Mesendoderm (in vitro differentiated cells): Measurements from ENCODE around the gene CAMK1G.

Experiments used
- DNase-seq: peaks from one replicate; pipeline ENCODE4 v3.0.0; 2013
- H2AK5ac ChIP-seq: 2 replicates; pipeline ENCODE4 v1.6.1; 2013; ENCODE audit warnings: low read length, inconsistent platforms
- H2BK120ac ChIP-seq: 2 replicates; pipeline ENCODE4 v1.6.1; 2013; ENCODE audit warnings: low read depth, mild to moderate bottlenecking, low read length, moderate library complexity, mixed read lengths
- H2BK15ac ChIP-seq: replicated peaks from 2 replicates; pipeline ENCODE4 v1.6.1; 2013; ENCODE audit warnings: low read depth, mild to moderate bottlenecking, moderate library complexity
- H2BK5ac ChIP-seq: 2 replicates; pipeline ENCODE4 v1.6.1; 2013; ENCODE audit warnings: low read length, inconsistent platforms
- H3K18ac ChIP-seq: 2 replicates; pipeline ENCODE4 v1.6.1; 2013; ENCODE audit warnings: mild to moderate bottlenecking, low read length, mixed read lengths
- H3K23ac ChIP-seq: one replicate; pipeline ENCODE4 v1.6.1; 2013; ENCODE audit warnings: low read length
- H3K27ac ChIP-seq: 2 replicates; pipeline ENCODE4 v1.5.1; 2013; ENCODE audit warnings: low read depth, mild to moderate bottlenecking, inconsistent platforms, low read length, moderate library complexity
- H3K27me3 ChIP-seq: 2 replicates; pipeline ENCODE4 v1.6.1; 2013; ENCODE audit warnings: low read length, control low read depth, mild to moderate bottlenecking, inconsistent platforms; ENCODE audit not compliant: insufficient read depth, poor library complexity
- H3K36me3 ChIP-seq: 2 replicates; pipeline ENCODE4 v1.6.1; 2013; ENCODE audit warnings: low read length, inconsistent platforms; ENCODE audit not compliant: control insufficient read depth, insufficient read depth
- H3K4ac ChIP-seq: one replicate; pipeline ENCODE4 v1.6.1; 2013; ENCODE audit warnings: low read depth, mild to moderate bottlenecking, low read length, moderate library complexity
- H3K4me1 ChIP-seq: 2 replicates; pipeline ENCODE4 v1.6.1; 2013; ENCODE audit warnings: low read depth, low read length, inconsistent platforms; ENCODE audit not compliant: control insufficient read depth
- H3K4me2 ChIP-seq: 2 replicates; pipeline ENCODE4 v1.6.1; 2013; ENCODE audit warnings: low read length
- H3K4me3 ChIP-seq: 2 replicates; pipeline ENCODE4 v1.5.1; 2013; ENCODE audit warnings: mild to moderate bottlenecking, low read length
- H3K56ac ChIP-seq: one replicate; pipeline ENCODE4 v1.6.1; 2013; ENCODE audit warnings: low read length
- H3K79me1 ChIP-seq: 2 replicates; pipeline ENCODE4 v1.6.1; 2013; ENCODE audit warnings: low read length, inconsistent platforms
- H3K79me2 ChIP-seq: 2 replicates; pipeline ENCODE4 v1.6.1; 2013; ENCODE audit warnings: mild to moderate bottlenecking, low read length; ENCODE audit not compliant: control insufficient read depth, insufficient read depth
- H3K9ac ChIP-seq: 2 replicates; pipeline ENCODE4 v1.6.1; 2013; ENCODE audit warnings: low read length, inconsistent platforms
- H4K5ac ChIP-seq: one replicate; pipeline ENCODE4 v1.6.1; 2013; ENCODE audit warnings: low read length
- H4K8ac ChIP-seq: one replicate; pipeline ENCODE4 v1.6.1; 2013; ENCODE audit warnings: low read depth, mild to moderate bottlenecking, control low read depth, low read length, moderate library complexity
- WGBS: extraction: QIAGEN DNeasy Blood & Tissue Kit; methylation state at CpG from one replicate; pipeline ENCODE4 v1.1.7; 2013; ENCODE audit warnings: low lambda C conversion rate, missing lambda C conversion rate; ENCODE audit not compliant: insufficient coverage; ENCODE audit errors: extremely low coverage; 5-methylcytosine and 5-hydroxymethylcytosine counted together

CAMK1G gene

GRCh38 chr1:209603877-209604276, 20.4 kb downstream of the CAMK1G start:
- Histone ChIP-seq H3K56ac (no peak overlapping the region), H3K79me1 (no peaks in the 10 kb centered on the region), H3K36me3 (no peaks in the 10 kb centered on the region), H2AK5ac (no peak overlapping the region), H3K27ac (no peak overlapping the region), H3K4me3 (no peak overlapping the region), H2BK5ac (no peak overlapping the region), H3K9ac (no peak overlapping the region), H2BK15ac (no peak overlapping the region), H3K4me2 (no peak overlapping the region), H3K27me3 (no peaks in the 10 kb centered on the region), H4K5ac (no peak overlapping the region), H4K8ac (no peak overlapping the region), H3K18ac (no peak overlapping the region), H3K4me1 (no peaks in the 10 kb centered on the region), H2BK120ac (no peak overlapping the region), H3K23ac (no peak overlapping the region), H3K79me2 (no peaks in the 10 kb centered on the region), H3K4ac (no peak overlapping the region)
- no CpG with 5 or more reads among the region's 5 CpGs for WGBS
- peak; percentile 21 for DNase-seq

- no CpG with 5 or more reads among the region's 1 CpG for WGBS
Measured at GRCh38 chr1:209607102-209607794, 23.7 kb downstream of the CAMK1G start.

GRCh38 chr1:209607795-209608178, 24.3 kb downstream of the CAMK1G start:
- Histone ChIP-seq H3K23ac (no peak overlapping the region), H2AK5ac (no peak overlapping the region), H3K4me2 (no peak overlapping the region), H3K18ac (no peak overlapping the region), H4K8ac (no peak overlapping the region), H3K79me1 (no peaks in the 10 kb centered on the region), H2BK5ac (no peak overlapping the region), H3K9ac (no peak overlapping the region), H3K79me2 (no peaks in the 10 kb centered on the region), H3K56ac (no peak overlapping the region), H3K4me3 (no peak overlapping the region), H4K5ac (no peak overlapping the region), H3K27ac (no peak overlapping the region), H3K4me1 (no peaks in the 10 kb centered on the region), H2BK120ac (no peak overlapping the region), H3K36me3 (no peaks in the 10 kb centered on the region), H3K27me3 (no peaks in the 10 kb centered on the region), H2BK15ac (no peak overlapping the region), H3K4ac (no peak overlapping the region)
- no peak for DNase-seq
- no CpG with 5 or more reads among the region's 8 CpGs for WGBS

More at GRCh38 chr1:209607102-209607794, 23.7 kb downstream of the CAMK1G start:
- no peak overlapping the region for H3K27ac ChIP-seq
- H3K4me3 ChIP-seq, result no peak overlapping the region
- no peak overlapping the region for H2AK5ac ChIP-seq
- no peak overlapping the region for H2BK120ac ChIP-seq
- no peak overlapping the region for H4K8ac ChIP-seq
- H3K4ac ChIP-seq, result no peak overlapping the region
- H3K27me3 ChIP-seq, result no peaks in the 10 kb centered on the region
- H2BK15ac ChIP-seq, result no peak overlapping the region
- no peaks in the 10 kb centered on the region for H3K79me2 ChIP-seq
- no peak overlapping the region for H4K5ac ChIP-seq
- H3K56ac ChIP-seq, result no peak overlapping the region
- no peak overlapping the region for H2BK5ac ChIP-seq
- H3K18ac ChIP-seq, result no peak overlapping the region
- H3K36me3 ChIP-seq, result no peaks in the 10 kb centered on the region
- no peak overlapping the region for H3K9ac ChIP-seq
- H3K23ac ChIP-seq, result no peak overlapping the region
- H3K4me1 ChIP-seq, result no peaks in the 10 kb centered on the region
- no peak overlapping the region for H3K4me2 ChIP-seq
- no peaks in the 10 kb centered on the region for H3K79me1 ChIP-seq
- no peak for DNase-seq

GRCh38 chr1:209609041-209609790, 25.7 kb downstream of the CAMK1G start:
- Histone ChIP-seq H3K18ac (no peak overlapping the region), H3K79me1 (no peaks in the 10 kb centered on the region), H4K8ac (no peak overlapping the region), H3K56ac (no peak overlapping the region), H3K4me3 (no peak overlapping the region), H2BK5ac (no peak overlapping the region), H3K4me2 (no peak overlapping the region), H2AK5ac (no peak overlapping the region), H3K4me1 (no peaks in the 10 kb centered on the region), H4K5ac (no peak overlapping the region), H2BK120ac (no peak overlapping the region), H3K9ac (no peak overlapping the region), H3K27me3 (no peaks in the 10 kb centered on the region), H3K27ac (no peak overlapping the region), H3K79me2 (no peaks in the 10 kb centered on the region), H3K36me3 (no peaks in the 10 kb centered on the region), H3K4ac (no peak overlapping the region), H2BK15ac (no peak overlapping the region), H3K23ac (no peak overlapping the region)
- no peak for DNase-seq
- no CpG with 5 or more reads among the region's 9 CpGs for WGBS

GRCh38 chr1:209609791-209610630, 26.5 kb downstream of the CAMK1G start:
- no peaks in the 10 kb centered on the region for H3K79me1 ChIP-seq
- H4K8ac ChIP-seq, result no peak overlapping the region
- no peak overlapping the region for H3K4me3 ChIP-seq
- no peak overlapping the region for H3K4me2 ChIP-seq
- no peak overlapping the region for H2BK15ac ChIP-seq
- no peak overlapping the region for H3K27ac ChIP-seq
- no peak overlapping the region for H2BK120ac ChIP-seq
- no peak overlapping the region for H3K56ac ChIP-seq
- no CpG with 5 or more reads among the region's 8 CpGs for WGBS
- no peaks in the 10 kb centered on the region for H3K27me3 ChIP-seq
- no peak overlapping the region for H4K5ac ChIP-seq
- no peaks in the 10 kb centered on the region for H3K36me3 ChIP-seq
- H3K79me2 ChIP-seq, result no peaks in the 10 kb centered on the region
- H3K4me1 ChIP-seq, result no peaks in the 10 kb centered on the region
- no peak overlapping the region for H3K23ac ChIP-seq
- no peak overlapping the region for H2AK5ac ChIP-seq
- no peak overlapping the region for H2BK5ac ChIP-seq
- H3K4ac ChIP-seq, result no peak overlapping the region
- H3K18ac ChIP-seq, result no peak overlapping the region
- peak; percentile 14 for DNase-seq
- H3K9ac ChIP-seq, result no peak overlapping the region
